Measurements from ENCODE around the gene DLGAP1. TPM values are rescaled to one million over a fixed set of nuclear protein-coding genes. Genes with fewer than 3 reads are reported as not detected.

Gene DLGAP1
- total and polyA plus RNA-seq, 2 of the 8 experiments (the other 6 are each of a cell fraction or from before 2014, with no cell fraction given), result 11.8 to 16.9 TPM

DNA sequence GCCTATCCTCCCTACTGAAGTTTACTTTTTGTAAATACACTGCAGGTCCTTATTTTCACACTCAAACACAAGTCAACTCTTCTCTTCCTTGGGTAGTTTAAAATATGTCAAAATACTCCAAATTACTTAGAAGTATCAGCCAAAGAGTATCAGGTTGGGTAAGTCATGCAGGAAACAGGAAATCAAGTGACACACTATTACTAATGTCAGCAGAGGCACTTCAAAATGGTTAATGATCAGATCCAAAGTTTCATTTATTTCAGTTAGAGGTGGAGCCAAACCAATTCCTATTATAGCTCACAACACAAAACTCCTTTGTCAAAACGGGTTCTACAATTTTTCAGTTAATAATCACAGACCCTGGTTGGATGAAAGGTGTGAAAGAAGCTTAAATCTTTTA lies 54.2 kb downstream of the DLGAP1 start:
- WGBS, 2 experiments (ENCODE audit: extremely low coverage in 1 of 2, insufficient coverage in 1 of 2, insufficient read length in 1 of 2, insufficient replicate concordance in 2 of 2, low coverage in 1 of 2, low lambda C conversion rate in 2 of 2, missing lambda C conversion rate in 1 of 2), result 83% methylated on average over 1 of the region's 1 CpG; no CpG with 5 or more reads in 1 of the 2 experiments
- no peaks in the 10 kb centered on the region for H3K27me3 ChIP-seq (replicated peaks in 1 of 4; ENCODE audit: control insufficient read depth in 3 of 4, extremely low read depth in 1 of 4, insufficient read depth in 3 of 4, low read length in 3 of 4)
- CTCF ChIA-PET (ENCODE audit: partially characterized antibody), result interaction anchor here (0.7 to 1.2 kb wide), 3 partner anchors 11 to 22 kb away, joined by 3 read pairs; no protein-coding TSS in a partner anchor
- H3K9ac ChIP-seq (replicated peaks in 1 of 4; ENCODE audit: extremely low read depth in 1 of 4, low read depth in 3 of 4, low read length in 3 of 4), result no peak overlapping the region
- no peak overlapping the region for H3K4ac ChIP-seq (replicated peaks; ENCODE audit: insufficient read length, low read depth, low read length)
- no peak overlapping the region for H4K91ac ChIP-seq (replicated peaks; ENCODE audit: insufficient read length, low read length)
- H3K36me3 ChIP-seq (ENCODE audit: control insufficient read depth in 2 of 4, insufficient read depth in 4 of 4, low read length in 3 of 4), result no peaks in the 10 kb centered on the region
- TF ChIP-seq BRCA1 (IDR thresholded peaks at IDR 0.05; ENCODE audit: low read depth, low read length) (no peak), EGR1 (IDR thresholded peaks at IDR 0.05; ENCODE audit: borderline replicate concordance, low read depth, low read length) (no peak)
- H4K8ac ChIP-seq (ENCODE audit: extremely low read depth, insufficient read depth, low read length), result no peak overlapping the region
- H2BK120ac ChIP-seq (replicated peaks; ENCODE audit: low read depth, low read length), result no peak overlapping the region
- H3K4me2 ChIP-seq (ENCODE audit: insufficient read depth in 1 of 2, low read depth in 2 of 2, low read length in 2 of 2), result no peak overlapping the region
- H3K9me3 ChIP-seq (ENCODE audit: insufficient read depth in 2 of 2, low read depth in 1 of 2, low read length in 1 of 2), result no peaks in the 10 kb centered on the region
- H3K23ac ChIP-seq (ENCODE audit: insufficient read length), result no peak overlapping the region
- H3K14ac ChIP-seq (ENCODE audit: insufficient read length), result no peak overlapping the region
- no peak for FAIRE-seq
- H2BK5ac ChIP-seq (ENCODE audit: low read depth, low read length), result no peak overlapping the region
- H3K27ac ChIP-seq (ENCODE audit: low read depth, low read length), result no peak overlapping the region
- POLR2A ChIA-PET (ENCODE audit: partially characterized antibody), result no interaction called here
- H4K20me1 ChIP-seq (replicated peaks in 1 of 2; ENCODE audit: control insufficient read depth in 1 of 2, insufficient read depth in 2 of 2, low read length in 2 of 2), result peaks cover 0 to 4% of the 10 kb centered on the region in 2 experiments
- peaks cover 0 to 80% of the 10 kb centered on the region in 2 experiments; a peak in 3 of 4 replicates for H3K79me2 ChIP-seq (ENCODE audit: control insufficient read depth in 1 of 2, insufficient read depth in 2 of 2, low read length in 2 of 2)
- H2AFZ ChIP-seq (ENCODE audit: low read length), result no peak overlapping the region
- peaks cover 2% of the 10 kb centered on the region; the same call in 1 of the 2 replicates for H3K79me1 ChIP-seq (ENCODE audit: low read depth, low read length)
- H3K56ac ChIP-seq (replicated peaks; ENCODE audit: insufficient read length, low read depth, low read length), result no peak overlapping the region
- DNase-seq (ENCODE audit: low read depth in 1 of 2, low spot score in 2 of 2), result no peak
- H2BK20ac ChIP-seq (ENCODE audit: low read length), result no peak overlapping the region
- H2AK5ac ChIP-seq (ENCODE audit: low read depth, low read length), result no peak overlapping the region
- H2BK12ac ChIP-seq (ENCODE audit: low read depth, low read length), result no peak overlapping the region
- no peak overlapping the region for H3K18ac ChIP-seq (ENCODE audit: extremely low read depth, low read length)
- peaks cover 0 to 17% (median 9%) of the 10 kb centered on the region in 4 experiments; a peak in 5 of 7 replicates for H3K4me1 ChIP-seq (replicated peaks in 1 of 4; ENCODE audit: control insufficient read depth in 3 of 4, insufficient read depth in 4 of 4, low read length in 3 of 4)
- no peaks in the 10 kb centered on the region for H3K23me2 ChIP-seq (ENCODE audit: low read depth, low read length)
- H2BK15ac ChIP-seq (ENCODE audit: low read length), result no peak overlapping the region
- H4K5ac ChIP-seq (ENCODE audit: insufficient read length, low read depth, low read length), result no peak overlapping the region
- H3K4me3 ChIP-seq (ENCODE audit: extremely low read depth in 1 of 4, insufficient read depth in 2 of 4, low read depth in 3 of 4, low read length in 4 of 4), result no peak overlapping the region
